GM08714 (cell line): ENCODE measurements around the gene SQOR.
A peak's percentile ranks its signal among the peaks of the same experiment; 100 is the strongest.

Experiments
- H3K4me3 ChIP-seq: fragments of 200-500 bp; sonication (Bioruptor generic); 2 replicates; pipeline ENCODE4 v1.5.1; 2014; ENCODE audit warnings: mild to moderate bottlenecking, low read length, inconsistent platforms
- ZNF274 ChIP-seq: IDR thresholded peaks from 2 replicates; pipeline ENCODE4 v1.6.1; 2012; ENCODE audit warnings: mild to moderate bottlenecking, low read depth, low read length

The SQOR gene

DNA sequence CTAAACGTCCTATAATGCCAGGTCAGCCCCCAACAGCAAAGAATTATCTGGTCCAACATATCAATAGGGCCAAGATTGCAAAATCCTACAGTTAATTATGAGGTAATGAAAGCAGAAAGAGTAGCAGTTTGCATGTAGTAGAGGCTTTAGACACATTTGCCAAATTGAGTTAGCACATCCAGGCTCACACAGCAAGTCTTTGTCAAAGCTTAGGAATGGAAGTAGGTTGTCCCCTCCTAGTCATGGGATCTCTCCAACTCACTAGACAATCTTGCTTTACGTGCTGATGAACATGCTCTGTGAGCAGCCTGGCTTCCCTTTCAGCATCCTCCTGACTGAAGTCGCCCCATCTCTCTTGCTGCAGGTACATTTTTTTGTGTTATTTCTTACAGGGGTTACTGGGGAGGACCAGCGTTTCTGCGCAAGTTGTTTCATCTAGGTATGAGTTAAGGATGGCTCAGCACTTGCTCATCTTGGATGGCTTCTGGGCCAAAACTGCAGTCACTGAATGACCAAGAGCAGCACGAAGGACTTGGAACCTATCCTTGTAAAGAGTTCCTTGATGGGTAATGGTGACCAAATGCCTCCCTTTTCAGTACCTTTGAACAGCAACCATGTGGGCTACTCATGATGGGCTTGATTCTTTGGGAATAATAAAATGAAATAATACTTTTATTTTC is 55.9 kb downstream of the SQOR start:
- no peak for TF ChIP-seq ZNF274
- no peak overlapping the region for H3K4me3 ChIP-seq

DNA sequence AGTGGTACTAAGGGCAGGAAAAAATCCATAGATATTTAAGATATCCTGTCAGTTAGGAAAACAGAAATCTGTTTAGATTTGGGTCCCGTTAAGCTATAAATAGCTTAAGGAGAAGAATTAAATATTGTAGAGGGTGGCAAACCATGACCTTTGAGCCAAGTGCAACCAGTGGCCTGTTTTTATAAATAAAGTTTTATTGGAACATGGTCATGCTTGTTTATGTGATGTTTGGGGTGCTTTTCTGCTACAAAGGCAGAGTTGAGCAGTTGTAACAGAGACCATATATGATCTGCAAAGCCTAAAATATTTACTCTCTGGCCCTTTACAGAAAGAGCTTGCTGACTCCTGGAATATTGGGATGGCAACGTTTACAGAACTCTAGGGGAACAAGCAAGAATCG is 66.3 kb downstream of the SQOR start:
- H3K4me3 ChIP-seq, result no peak overlapping the region
- TF ChIP-seq ZNF274, result no peak

DNA sequence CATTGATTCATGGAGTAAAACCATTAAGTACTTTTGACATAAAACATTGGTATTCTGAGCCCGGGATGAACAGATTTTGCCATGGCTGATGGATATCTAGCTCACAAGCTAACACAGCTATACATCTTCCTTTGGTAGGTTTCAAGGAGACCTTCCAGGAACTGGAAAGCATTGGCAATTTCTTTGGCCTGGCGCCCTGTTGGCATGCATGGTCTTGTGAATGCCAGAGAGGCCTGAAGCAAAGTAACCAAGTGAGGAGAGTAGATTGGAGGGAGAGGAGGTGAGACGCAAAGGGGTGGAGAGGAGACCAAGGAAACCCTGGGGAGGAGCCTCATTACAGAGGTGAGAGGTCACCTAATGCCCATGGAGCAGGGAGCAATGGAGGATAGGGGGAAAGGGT is 67.2 kb downstream of the SQOR start:
- TF ChIP-seq ZNF274, result no peak
- H3K4me3 ChIP-seq, result no peak overlapping the region

DNA sequence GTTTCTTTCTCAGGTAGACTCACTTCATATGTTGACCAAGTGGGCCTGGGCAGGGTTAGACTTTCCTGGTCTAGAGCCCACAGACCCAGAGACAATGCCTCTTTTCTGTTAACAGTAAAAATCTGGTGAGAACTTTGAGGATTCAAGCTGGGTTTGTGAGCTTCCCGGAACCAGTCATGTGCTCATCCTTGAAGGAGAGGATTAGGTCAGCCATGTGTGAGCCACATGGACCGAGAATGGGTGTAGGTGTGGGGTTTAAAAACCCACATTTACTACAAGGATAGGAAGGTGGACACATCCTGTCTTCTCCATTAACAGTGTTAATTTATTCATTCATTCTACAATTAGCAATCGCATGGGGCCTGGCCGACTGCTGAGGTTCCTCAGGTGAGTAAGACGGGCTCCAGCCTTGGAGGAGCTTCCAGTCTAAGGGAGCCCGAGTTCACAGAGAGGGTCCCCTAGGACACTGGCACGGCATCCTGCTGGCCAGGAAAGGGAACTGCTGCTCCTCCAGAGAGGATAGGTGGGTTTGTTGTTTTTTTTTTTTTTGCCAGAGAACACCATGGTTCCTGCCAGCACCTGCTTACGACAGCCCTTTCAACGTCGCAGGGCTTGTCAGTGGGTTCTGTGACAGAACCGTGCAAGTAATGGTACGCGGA is 69.0 kb downstream of the SQOR start:
- no peak for TF ChIP-seq ZNF274

DNA sequence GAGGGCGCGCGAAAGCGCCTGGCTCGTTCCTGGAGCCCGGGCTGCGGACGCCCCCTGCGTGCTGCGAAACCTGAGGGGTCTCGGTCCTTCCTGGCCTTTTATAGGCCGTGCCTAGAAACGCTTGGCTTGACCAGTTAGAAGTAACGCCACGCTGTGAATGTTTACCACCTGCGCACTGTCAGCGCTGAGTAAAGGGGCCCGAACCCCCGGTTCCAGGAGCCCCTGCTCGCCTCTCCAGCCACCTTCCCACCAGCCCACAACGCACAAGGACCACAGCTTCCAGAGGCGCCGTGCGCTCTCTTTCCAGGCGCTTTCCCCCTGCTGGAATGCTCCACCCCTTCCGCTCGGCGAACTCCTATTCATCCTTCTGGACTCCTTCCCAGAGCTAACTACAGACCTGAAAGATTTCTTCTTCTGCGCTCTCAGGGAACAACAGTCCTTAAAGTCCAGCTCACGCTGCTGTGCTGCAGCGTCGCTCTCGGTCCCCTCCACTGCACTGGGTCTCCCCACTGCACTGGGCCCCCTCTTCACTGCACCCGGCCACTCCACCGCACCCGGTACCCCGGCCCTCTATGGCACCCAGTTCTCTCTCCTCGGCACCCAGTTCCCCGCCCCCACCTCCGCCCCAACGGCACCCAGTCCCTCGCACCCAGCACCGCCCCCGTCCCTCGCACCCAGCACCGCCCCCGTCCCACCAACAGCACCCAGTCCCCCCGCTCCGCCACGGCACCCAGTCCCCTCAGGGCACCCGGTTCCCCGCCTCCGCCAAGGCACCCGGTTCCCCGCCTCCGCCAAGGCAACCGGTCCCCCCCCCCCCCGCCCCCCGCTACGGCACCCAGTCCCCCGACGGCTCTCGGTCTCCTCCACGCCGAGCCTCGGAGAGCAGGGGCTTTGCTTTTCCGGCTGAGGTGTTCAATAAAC is 69.8 kb downstream of the SQOR start:
- H3K4me3 ChIP-seq, result peak overlapping the region; percentile 67
- no peak for TF ChIP-seq ZNF274

More for the DNA sequence above, 69.0 kb downstream of the SQOR start:
- H3K4me3 ChIP-seq, result no peak overlapping the region; the same call in 1 of the 2 replicates

DNA sequence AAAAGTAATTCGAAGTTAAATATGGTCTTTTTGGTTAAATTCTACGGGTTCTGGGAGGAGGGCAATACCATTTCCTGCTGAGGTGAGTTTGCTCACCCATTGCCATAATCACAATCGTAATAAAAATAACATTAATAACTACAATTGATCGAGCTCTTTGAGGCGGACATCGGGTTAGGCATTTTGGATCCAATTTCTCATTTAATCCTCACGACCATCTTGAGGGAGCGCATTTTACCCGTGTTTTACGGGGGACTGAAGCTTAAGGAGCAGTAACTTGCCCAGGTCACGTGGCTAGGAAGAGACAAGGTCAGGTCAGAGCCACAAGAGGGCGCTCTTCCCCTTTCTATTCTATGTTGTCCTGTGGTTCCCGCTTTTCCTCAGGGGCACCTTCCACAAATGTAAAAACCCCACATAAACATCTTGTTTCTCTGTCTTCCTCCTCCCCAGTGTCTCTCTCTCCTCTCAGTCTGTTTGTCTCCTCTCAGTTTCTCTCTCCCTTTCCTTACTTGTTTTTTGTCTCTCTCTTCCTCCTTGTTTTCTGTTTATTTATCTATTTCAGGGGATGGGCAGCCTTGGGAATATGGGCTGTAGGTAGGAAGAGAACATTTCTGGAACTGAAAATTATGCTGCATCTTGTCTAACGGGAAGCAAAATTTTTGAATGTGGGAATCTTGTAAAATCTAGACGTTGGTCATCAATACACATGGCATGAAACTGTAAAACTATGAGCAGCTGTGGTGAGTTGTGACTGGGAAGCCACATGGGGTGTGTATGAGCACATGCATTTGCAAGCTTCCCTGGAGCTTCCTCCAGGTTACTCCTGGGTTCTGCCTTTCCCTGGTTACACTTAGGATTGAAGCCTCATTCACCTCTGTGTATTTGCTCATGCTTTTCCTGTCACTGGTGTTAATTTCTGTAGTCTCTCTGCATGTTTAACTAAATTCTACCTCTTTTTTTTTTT is 71.0 kb downstream of the SQOR start:
- TF ChIP-seq ZNF274, result no peak

DNA sequence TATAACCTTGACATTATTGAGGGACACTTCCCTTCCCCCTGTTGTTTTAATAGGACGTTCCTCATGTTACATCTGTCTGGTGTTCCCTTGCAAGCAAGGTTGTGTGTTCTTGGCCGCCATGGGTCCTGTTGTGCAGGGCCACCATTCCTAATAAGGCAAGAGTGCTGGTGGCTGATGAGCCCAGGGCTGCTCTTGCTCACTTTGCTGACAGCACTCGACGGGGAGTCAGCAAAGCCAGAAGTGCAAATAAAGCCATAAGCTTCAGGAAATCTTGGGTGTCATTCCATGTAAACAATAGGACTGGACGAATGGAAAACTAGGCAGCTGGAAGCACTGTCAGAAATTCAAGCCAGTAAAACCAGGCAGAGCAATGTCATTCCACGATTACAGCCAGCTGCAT is 75.8 kb downstream of the SQOR start:
- H3K4me3 ChIP-seq, result no peak overlapping the region
- no peak for TF ChIP-seq ZNF274

More for the DNA sequence above, 71.0 kb downstream of the SQOR start:
- H3K4me3 ChIP-seq, result peak overlapping the region; percentile 67

DNA sequence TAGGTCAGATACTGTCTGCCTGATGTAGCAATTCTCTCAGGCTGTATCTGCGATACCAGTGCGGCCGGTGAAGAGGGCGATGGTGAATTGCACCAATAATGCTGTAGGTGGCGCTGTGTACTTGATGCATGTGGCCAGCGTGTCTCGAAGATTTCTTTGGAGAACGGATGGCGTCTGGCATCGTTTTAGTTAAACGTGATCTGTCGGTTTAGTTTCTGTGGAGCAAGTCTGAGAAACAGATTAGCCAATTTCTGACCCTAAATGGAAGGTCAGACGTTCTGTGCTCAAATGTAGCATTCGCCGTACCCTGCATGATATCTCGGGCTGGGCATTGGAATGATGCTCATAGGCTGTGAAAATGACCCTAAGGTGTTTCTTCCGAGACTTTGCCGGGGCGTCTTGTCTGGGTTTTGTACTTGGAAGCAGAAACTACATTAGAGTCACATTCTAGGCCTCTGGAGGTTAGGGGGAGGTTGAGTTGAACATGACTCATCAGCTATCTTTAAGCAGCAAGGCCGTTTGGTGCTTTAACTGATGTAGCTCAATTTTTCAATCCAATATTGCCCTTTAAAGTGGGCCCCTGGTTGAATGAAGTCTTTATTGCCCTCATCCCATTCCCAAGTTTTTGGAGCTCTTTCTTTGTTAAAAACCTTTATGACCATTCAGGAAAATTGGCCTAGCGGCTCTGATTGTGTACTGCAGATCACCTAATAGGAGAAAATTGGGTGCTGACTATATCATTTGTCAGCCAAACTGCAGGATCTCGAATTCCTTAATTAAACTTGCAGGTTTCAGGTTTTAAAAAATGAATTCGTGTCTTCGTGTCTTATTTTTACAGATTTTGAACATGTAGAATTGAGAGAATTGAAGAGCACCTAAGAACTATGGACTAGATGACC is 80.0 kb downstream of the SQOR start:
- no peak for TF ChIP-seq ZNF274
- no peak overlapping the region for H3K4me3 ChIP-seq

DNA sequence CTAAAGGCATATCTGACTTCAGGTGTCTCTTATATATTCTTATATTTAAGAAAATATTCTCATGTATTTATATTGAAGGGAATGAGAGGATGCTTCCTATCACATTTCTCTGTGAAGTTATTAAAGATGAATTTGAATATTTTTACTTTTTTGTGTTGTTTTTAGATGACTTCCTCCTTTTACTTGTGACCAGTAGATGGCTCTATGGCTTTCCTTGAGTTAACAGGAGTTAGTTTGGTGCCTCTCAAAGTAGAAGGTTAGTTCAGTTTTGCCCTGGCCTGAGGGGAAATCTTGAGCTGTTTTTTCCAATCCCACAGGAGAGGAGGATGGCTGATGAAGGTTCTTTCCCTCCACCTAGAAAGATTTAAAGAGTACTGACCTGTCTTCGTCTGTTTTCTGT is 80.7 kb downstream of the SQOR start:
- no peak for TF ChIP-seq ZNF274
- H3K4me3 ChIP-seq, result no peak overlapping the region

DNA sequence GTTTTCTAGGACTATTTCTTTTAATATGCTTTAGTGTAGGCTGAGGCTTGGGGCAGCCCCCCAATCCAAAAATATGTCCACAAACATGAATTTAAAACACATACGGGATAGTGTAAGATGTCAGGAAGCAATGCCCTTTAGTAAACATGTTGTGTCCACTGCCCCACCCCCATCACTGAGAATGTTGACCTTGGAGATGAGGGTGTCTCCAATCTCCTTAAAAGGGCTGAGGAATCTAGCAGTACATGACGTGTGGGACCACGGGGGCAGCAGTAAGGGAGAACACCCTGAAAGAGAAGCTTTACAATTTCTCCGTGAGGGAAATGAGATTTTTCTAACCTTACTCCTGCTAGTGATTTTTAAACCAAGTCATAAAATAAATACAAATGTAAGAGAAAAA is 84.7 kb downstream of the SQOR start:
- no peak overlapping the region for H3K4me3 ChIP-seq
- no peak for TF ChIP-seq ZNF274

DNA sequence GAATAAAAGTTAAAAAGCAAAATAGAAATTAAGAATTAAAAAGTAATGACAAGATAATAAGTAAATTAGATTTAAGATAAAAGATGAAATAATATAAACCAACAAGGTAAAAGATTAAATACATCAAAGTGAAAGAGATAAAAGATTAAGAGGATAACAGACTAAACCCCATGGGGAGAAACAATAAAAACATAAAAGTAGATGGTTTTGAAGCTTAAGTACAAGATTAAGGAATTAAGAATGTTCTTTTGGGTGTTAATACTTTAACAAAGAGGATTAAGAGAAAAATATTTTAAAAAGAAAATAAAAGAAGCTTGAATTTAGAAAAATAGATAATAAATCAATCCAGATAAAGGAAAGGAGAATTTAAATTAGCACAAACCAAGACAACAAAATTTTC is 85.4 kb downstream of the SQOR start:
- no peak for TF ChIP-seq ZNF274
- no peak overlapping the region for H3K4me3 ChIP-seq

DNA sequence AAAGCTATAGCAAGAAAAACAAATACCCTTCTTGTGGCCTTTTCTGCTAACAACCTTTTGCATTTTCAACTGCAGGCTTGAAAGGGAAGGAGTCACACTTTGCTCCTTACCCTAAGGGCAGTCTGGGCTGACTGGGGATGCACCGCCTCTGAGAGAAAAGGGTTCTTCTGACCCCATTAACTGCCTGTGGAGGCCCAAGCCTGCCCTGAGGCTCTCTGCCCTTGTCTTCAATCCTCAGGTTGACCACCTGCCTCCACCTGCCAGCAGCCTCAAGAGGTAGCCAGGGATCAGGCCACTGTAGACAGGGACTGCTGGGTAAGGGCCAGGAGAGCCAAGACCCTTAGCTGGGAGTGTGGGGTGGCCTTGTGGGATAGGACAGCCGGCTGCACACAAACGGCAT is 93.8 kb downstream of the SQOR start:
- no peak for TF ChIP-seq ZNF274
- H3K4me3 ChIP-seq, result no peak overlapping the region

DNA sequence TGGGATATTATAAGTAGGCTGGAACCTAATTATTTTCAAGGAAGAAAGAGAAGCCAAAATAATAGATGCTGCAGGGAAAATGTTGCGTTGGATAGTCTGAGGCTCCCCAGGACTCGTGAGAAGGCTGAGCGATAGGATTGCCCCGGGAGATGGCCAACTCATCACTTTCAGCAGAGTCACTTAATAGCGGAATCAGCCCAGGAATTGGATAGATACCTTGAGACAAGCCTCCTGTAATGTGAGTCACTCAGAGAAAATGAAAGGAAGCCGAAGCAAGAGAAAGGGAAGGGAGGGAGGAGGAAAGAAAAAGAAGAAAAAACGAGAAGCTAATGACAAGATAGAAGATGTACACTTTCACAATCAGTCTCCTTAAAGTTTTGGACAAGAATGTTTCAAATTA is 94.3 kb downstream of the SQOR start:
- H3K4me3 ChIP-seq, result no peak overlapping the region
- no peak for TF ChIP-seq ZNF274
